ENCODE data around the gene TBC1D10B. TPM values are rescaled to one million over a fixed set of nuclear protein-coding genes. Genes with fewer than 3 reads are reported as not detected.

TBC1D10B gene
- total RNA-seq, 1 donor from 2014 or later = 36.0 TPM

DNA sequence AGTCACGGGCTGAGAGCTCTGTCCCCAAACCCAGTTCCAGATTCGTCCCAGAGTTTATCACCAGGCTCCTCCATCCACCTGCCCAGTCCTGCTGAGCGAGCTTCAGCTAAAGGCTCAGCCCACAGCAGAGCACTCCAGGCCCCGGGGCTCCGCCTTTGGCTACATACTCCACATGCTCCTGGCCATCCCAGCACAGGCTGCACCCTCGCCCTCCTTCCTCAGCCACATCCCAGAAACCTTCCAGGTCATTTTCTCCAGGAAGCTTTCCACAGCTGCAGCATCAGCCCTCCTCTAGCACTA is 10.5 kb downstream of the TBC1D10B start:
- ATAC-seq = no peak

DNA sequence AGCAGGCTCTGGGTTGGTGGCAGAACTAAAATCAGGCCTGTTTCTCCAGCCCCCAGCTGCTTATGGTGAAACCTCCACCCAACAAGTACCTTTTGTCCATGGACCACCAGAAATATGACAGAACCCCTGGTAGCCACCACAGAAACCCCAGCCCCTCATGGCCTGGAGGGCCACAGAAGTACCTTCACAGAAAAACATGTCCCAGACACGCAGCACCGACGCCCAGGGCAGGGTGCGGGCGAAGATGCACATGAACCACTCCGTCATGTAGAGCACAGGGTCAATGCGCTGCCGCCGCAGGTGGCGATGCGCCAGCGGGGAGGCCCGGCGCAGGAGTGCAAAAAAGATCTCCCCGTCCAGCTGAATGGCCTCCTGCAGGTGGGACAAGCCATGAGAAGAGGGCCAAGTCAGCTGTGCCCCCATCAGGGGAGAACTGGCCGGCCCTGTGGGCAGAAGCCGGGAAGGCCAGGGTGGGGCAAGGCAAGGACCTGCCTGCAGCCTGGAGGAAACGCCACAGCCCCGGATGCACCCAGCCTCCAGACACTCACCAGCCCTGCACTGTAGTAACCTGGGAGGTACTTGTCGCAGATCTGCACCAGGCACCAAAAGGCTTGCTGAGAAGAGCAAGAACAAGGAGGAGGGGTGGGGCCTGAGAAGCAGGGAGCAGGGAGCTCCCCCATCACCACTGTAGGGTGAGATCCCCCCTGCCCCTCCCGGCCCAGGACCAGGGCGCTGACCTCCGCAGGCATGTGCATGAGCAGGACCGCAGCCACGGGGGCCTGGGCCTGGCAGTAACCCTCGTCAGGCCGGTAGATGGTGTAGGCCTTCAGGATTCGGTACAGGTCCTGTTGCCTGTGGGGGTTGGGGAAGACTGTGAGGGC is 11.1 kb downstream of the TBC1D10B start:
- intact Hi-C loops (cut with DNase I) = no loop called here
- no peak overlapping the region for H3K4me3 ChIP-seq
- H3K4me1 ChIP-seq = peaks cover 12% of the 10 kb centered on the region
- TF ChIP-seq, protein P1, sequence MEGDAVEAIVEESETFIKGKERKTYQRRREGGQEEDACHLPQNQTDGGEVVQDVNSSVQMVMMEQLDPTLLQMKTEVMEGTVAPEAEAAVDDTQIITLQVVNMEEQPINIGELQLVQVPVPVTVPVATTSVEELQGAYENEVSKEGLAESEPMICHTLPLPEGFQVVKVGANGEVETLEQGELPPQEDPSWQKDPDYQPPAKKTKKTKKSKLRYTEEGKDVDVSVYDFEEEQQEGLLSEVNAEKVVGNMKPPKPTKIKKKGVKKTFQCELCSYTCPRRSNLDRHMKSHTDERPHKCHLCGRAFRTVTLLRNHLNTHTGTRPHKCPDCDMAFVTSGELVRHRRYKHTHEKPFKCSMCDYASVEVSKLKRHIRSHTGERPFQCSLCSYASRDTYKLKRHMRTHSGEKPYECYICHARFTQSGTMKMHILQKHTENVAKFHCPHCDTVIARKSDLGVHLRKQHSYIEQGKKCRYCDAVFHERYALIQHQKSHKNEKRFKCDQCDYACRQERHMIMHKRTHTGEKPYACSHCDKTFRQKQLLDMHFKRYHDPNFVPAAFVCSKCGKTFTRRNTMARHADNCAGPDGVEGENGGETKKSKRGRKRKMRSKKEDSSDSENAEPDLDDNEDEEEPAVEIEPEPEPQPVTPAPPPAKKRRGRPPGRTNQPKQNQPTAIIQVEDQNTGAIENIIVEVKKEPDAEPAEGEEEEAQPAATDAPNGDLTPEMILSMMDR (IDR thresholded peaks at IDR 0.05) = no peak
- DNase-seq = no peak
- H3K27ac ChIP-seq = no peak overlapping the region
- H3K27me3 ChIP-seq = no peaks in the 10 kb centered on the region
- no peak for ATAC-seq
- H3K36me3 ChIP-seq = peaks cover 63% of the 10 kb centered on the region
- no peaks in the 10 kb centered on the region for H3K9me3 ChIP-seq

More for the DNA sequence above, 10.5 kb downstream of the TBC1D10B start:
- DNase-seq = no peak
- TF ChIP-seq, protein P1 (IDR thresholded peaks at IDR 0.05) = no peak
- intact Hi-C loops (cut with DNase I) = no loop called here
- H3K27ac ChIP-seq = no peak overlapping the region
- no peaks in the 10 kb centered on the region for H3K27me3 ChIP-seq
- peaks cover 10% of the 10 kb centered on the region for H3K4me1 ChIP-seq
- H3K4me3 ChIP-seq = no peak overlapping the region
- H3K9me3 ChIP-seq = no peaks in the 10 kb centered on the region
- peaks cover 69% of the 10 kb centered on the region for H3K36me3 ChIP-seq

DNA sequence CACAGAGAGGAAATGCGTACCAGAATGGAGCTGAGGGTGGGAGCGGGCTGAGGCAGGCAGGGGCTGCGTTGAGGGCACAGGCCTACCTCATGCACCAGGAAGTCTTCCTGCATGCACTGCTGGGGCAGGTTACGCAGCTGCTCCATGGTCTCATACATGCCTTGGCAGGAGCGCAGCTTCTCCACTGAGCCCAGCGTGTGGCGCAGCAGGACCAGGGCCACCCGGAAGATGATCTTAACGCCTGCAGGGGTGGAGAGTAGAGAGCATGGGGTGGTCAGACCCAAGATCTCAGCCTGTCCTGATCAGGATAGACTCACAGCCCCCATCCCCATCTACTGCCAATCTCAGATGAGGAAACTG is 11.7 kb downstream of the TBC1D10B start:
- peaks cover 60% of the 10 kb centered on the region for H3K36me3 ChIP-seq
- ATAC-seq (no peak), DNase-seq (no peak)
- no peaks in the 10 kb centered on the region for H3K9me3 ChIP-seq
- no peaks in the 10 kb centered on the region for H3K27me3 ChIP-seq
- intact Hi-C loops (cut with DNase I) = no loop called here
- TF ChIP-seq, protein P1 (IDR thresholded peaks at IDR 0.05) = no peak
- H3K4me3 ChIP-seq = no peak overlapping the region
- H3K4me1 ChIP-seq = peaks cover 18% of the 10 kb centered on the region
- H3K27ac ChIP-seq = no peak overlapping the region

DNA sequence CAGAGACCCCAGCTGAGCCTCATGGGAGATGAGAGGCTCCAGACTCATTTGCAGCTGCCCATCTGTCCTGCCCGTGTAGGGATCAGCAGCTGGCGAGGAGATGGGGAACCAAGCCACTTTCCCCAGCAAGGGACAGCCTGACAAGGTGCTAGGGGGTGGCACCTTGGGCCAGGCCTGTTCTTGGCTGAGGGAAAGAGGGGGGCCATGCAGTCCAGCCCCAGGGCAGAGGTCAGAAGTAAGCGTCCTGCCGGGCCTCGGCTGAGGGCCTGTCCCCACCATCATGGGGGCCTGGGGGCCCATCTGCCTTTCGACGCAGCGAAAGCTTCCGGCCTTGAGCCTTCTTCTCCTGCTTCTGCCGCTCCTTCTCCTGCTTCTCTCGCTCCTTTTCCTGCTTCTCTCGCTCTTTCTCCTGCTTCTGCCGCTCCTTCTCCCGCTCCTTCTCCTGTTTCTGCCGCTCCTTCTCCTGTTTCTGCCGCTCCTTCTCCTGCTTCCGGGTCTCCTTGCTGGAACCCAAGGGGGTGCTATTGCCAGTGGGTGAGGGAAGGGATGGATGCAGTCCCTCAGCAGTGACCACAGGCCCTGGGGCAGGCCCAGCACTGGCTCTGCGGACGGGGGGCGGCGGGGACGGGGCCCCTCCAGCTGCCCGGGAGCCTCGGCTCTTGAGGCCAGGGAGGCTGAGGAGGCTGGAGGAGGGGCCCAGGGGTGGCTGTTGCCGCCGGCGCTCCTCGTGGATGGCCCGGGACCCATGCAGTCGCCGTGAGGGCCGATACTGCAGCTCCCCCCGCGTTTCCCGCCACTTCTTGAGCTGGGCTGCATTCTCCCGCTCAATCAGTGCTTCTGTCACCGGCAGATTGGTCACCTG is 12.3 kb downstream of the TBC1D10B start:
- intact Hi-C loops (cut with DNase I) = no loop called here
- Histone ChIP-seq H3K36me3 (peaks cover 62% of the 10 kb centered on the region), H3K27ac (no peak overlapping the region), H3K9me3 (no peaks in the 10 kb centered on the region), H3K4me3 (no peak overlapping the region), H3K4me1 (peaks cover 22% of the 10 kb centered on the region), H3K27me3 (no peaks in the 10 kb centered on the region)
- TF ChIP-seq, protein P1 (IDR thresholded peaks at IDR 0.05) = no peak
- no peak for ATAC-seq
- DNase-seq = no peak

DNA sequence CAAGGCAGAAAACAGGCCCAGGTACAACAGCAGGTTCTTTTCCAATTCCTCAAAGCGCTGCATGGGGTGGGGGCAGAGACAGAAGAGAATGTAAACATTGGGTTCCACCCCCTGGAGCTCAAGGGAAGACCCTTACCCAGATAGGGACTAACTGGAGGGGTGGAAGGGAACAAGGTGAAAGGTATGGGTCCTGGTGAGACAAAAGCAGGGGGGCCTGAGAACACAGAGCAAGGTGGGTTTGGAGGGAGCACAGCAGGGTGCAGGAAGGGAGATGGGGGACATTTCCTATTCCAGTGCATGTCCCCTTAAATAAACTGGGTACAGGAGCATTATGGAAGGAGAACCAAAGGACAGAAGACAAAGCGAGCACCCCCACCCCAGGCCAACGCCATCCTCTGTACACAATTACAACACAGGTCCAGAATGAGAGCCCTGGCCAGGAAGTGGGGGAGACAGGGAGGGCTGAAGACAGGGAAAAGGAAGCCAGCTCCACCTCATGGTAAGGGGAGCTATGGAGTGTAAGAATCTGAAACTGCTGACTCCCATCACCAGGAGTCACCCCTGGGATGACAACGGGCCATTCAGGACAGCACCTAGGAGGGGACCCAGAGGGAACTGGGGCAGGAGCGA is 13.1 kb downstream of the TBC1D10B start:
- Histone ChIP-seq H3K27me3 (no peaks in the 10 kb centered on the region), H3K4me3 (no peak overlapping the region), H3K36me3 (peaks cover 62% of the 10 kb centered on the region), H3K27ac (no peak overlapping the region), H3K4me1 (peaks cover 29% of the 10 kb centered on the region), H3K9me3 (no peaks in the 10 kb centered on the region)
- no peak for ATAC-seq
- no peak for DNase-seq
- TF ChIP-seq, protein P1 (IDR thresholded peaks at IDR 0.05) = no peak
- intact Hi-C loops (cut with DNase I) = no loop called here
